ENCODE results near the gene SOWAHB. TPM values are rescaled to one million over a fixed set of nuclear protein-coding genes. Genes with fewer than 3 reads are reported as not detected.

Gene SOWAHB
- total RNA-seq, 2 donors from 2014 or later = 20.8 to 25.7 TPM

DNA sequence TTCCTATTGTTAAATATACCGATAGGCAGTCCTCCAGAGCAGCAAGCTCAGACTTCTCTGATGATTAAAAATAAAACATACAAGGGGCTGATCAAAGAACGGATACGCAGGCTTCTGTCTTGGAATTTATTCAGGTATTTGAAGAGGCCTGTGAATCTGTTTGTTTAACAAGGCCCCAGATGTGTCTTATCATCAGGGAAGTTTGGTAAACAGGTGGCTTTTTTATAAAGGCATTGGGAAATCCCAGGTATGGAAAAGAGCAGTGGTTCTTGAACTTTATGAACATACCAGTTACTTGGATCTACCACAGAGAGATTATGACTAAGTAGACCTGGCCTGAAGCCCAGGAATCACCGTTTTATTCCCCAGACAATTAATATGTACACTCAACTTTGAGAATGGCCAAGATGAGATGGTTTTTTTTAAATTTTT, 47.9 kb downstream of the SOWAHB start:
- Histone ChIP-seq H3K27me3 (no peaks in the 10 kb centered on the region), H3K4me3 (no peak overlapping the region), H3K27ac (no peak overlapping the region), H3K9me3 (no peaks in the 10 kb centered on the region), H3K36me3 (no peaks in the 10 kb centered on the region), H3K4me1 (no peaks in the 10 kb centered on the region), H3K9ac (ENCODE audit: low read depth in 2 of 2, low read length in 2 of 2) (no peak overlapping the region)
- TF ChIP-seq, protein P1, sequence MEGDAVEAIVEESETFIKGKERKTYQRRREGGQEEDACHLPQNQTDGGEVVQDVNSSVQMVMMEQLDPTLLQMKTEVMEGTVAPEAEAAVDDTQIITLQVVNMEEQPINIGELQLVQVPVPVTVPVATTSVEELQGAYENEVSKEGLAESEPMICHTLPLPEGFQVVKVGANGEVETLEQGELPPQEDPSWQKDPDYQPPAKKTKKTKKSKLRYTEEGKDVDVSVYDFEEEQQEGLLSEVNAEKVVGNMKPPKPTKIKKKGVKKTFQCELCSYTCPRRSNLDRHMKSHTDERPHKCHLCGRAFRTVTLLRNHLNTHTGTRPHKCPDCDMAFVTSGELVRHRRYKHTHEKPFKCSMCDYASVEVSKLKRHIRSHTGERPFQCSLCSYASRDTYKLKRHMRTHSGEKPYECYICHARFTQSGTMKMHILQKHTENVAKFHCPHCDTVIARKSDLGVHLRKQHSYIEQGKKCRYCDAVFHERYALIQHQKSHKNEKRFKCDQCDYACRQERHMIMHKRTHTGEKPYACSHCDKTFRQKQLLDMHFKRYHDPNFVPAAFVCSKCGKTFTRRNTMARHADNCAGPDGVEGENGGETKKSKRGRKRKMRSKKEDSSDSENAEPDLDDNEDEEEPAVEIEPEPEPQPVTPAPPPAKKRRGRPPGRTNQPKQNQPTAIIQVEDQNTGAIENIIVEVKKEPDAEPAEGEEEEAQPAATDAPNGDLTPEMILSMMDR (IDR thresholded peaks at IDR 0.05) = no peak
- no peak for DNase-seq
- intact Hi-C loops (cut with DNase I) = no loop called here

Other genes with a start within 250 kb of the SOWAHB start
- gene SEPTIN11, start 51.6 kb upstream of the SOWAHB start, total RNA-seq = 100 to 1,000 TPM; 114 to 134 TPM
- 100 to 1,000 TPM; 159 to 260 TPM for gene CCNI, start 177.8 kb upstream of the SOWAHB start, total RNA-seq